IMR-90 (cell line): ENCODE data around the gene DUSP16. TPM values are rescaled to one million over a fixed set of nuclear protein-coding genes. Genes with fewer than 3 reads are reported as not detected.

Experiments used
- ATAC-seq: fragments of 200-7000 bp; cut with Tn5 transposase; 2 replicates; pipeline ENCODE4 v1.9.1; 2020; ENCODE audit warnings: low read depth, mild to moderate bottlenecking, moderate library complexity
- BruUV-seq: library from RNA; stranded (reverse); fragments of 400-500 nt; replicated peaks from 2 replicates; lab custom pipeline; 2021; lab: Mats Ljungman, UMichigan
- CTCF ChIA-PET: fragments of 300-600 bp; formaldehyde crosslinking; extraction: SDS; loops from one replicate; lab custom pipeline; 2021; ENCODE audit warnings: antibody characterized with exemption; lab: Yijun Ruan, JAX
- POLR2A ChIA-PET: fragments of 300-600 bp; sonication (Branson Sonifier 250); formaldehyde crosslinking; loops from one replicate; lab custom pipeline; 2022; ENCODE audit warnings: antibody characterized with exemption; ENCODE audit not compliant: unreplicated experiment; lab: Charles Lee
- DNase-seq: peaks from one replicate; pipeline ENCODE4 v3.0.0; 2013
- H2AFZ ChIP-seq: replicated peaks from 2 replicates; pipeline ENCODE3; 2013; ENCODE audit warnings: low read length, mild to moderate bottlenecking; ENCODE audit not compliant: poor library complexity
- H2AK5ac ChIP-seq: 2 replicates; pipeline ENCODE4 v1.6.1; 2013; ENCODE audit warnings: low read depth, low read length, inconsistent platforms
- H2AK9ac ChIP-seq: replicated peaks from 2 replicates; pipeline ENCODE3; 2013; ENCODE audit warnings: mild to moderate bottlenecking, low read depth, low read length, moderate library complexity; ENCODE audit not compliant: poor library complexity
- H2BK120ac ChIP-seq: 2 replicates; pipeline ENCODE4 v1.6.1; 2013; ENCODE audit warnings: low read depth, low read length, inconsistent platforms
- H2BK15ac ChIP-seq: 3 replicates; pipeline ENCODE4 v1.6.1; 2013; ENCODE audit warnings: low read depth, low read length, inconsistent platforms
- H2BK20ac ChIP-seq: 2 replicates; pipeline ENCODE4 v1.6.1; 2013; ENCODE audit warnings: low read depth, mild to moderate bottlenecking, inconsistent platforms, low read length, moderate library complexity
- H2BK5ac ChIP-seq: 2 replicates; pipeline ENCODE4 v1.6.1; 2013; ENCODE audit warnings: mild to moderate bottlenecking, low read depth, low read length, inconsistent platforms; ENCODE audit not compliant: poor library complexity, severe bottlenecking
- H3K14ac ChIP-seq: replicated peaks from 2 replicates; pipeline ENCODE4 v1.6.1; 2013; ENCODE audit warnings: low read depth, low read length, inconsistent platforms
- H3K18ac ChIP-seq: 2 replicates; pipeline ENCODE4 v1.6.1; 2013; ENCODE audit warnings: low read depth, low read length, control low read depth
- H3K23ac ChIP-seq: 2 replicates; pipeline ENCODE4 v1.6.1; 2013; ENCODE audit warnings: low read depth, low read length, inconsistent platforms
- H3K27ac ChIP-seq: 2 replicates; pipeline ENCODE4 v1.5.1; 2013; ENCODE audit warnings: mild to moderate bottlenecking, control low read depth, low read length; ENCODE audit not compliant: insufficient read depth
- H3K27me3 ChIP-seq: 2 replicates; pipeline ENCODE4 v1.6.1; 2013; ENCODE audit warnings: low read length; ENCODE audit not compliant: control insufficient read depth, insufficient read depth
- H3K36me3 ChIP-seq: 2 replicates; pipeline ENCODE4 v1.6.1; 2013; ENCODE audit warnings: low read length, mixed read lengths; ENCODE audit not compliant: control insufficient read depth, insufficient read depth
- H3K4ac ChIP-seq: 2 replicates; pipeline ENCODE4 v1.6.1; 2013; ENCODE audit warnings: low read depth, low read length, inconsistent platforms
- H3K4me1 ChIP-seq: 2 replicates; pipeline ENCODE4 v1.6.1; 2013; ENCODE audit warnings: low read length, mixed read lengths; ENCODE audit not compliant: control insufficient read depth, insufficient read depth
- H3K4me2 ChIP-seq: 2 replicates; pipeline ENCODE4 v1.6.1; 2013; ENCODE audit warnings: low read depth, mild to moderate bottlenecking, control low read depth, low read length, moderate library complexity
- H3K4me3 ChIP-seq: 2 replicates; pipeline ENCODE4 v1.5.1; 2013; ENCODE audit warnings: low read depth, mild to moderate bottlenecking, control low read depth, low read length, moderate library complexity; ENCODE audit not compliant: insufficient read depth
- H3K56ac ChIP-seq: 2 replicates; pipeline ENCODE4 v1.6.1; 2013; ENCODE audit warnings: low read length, inconsistent platforms; ENCODE audit not compliant: insufficient read depth; ENCODE audit errors: extremely low read depth
- H3K79me1 ChIP-seq, 2 experiments: 2 replicates each; pipeline ENCODE4 v1.6.1; 2013; ENCODE audit warnings: low read length in 2 of 2, inconsistent platforms in 1 of 2, low read depth in 1 of 2
- H3K9ac ChIP-seq: 2 replicates; pipeline ENCODE4 v1.6.1; 2013; ENCODE audit warnings: low read depth, low read length, control low read depth
- H3K9me1 ChIP-seq: 2 replicates; pipeline ENCODE4 v1.6.1; 2013; ENCODE audit warnings: low read length, inconsistent platforms; ENCODE audit not compliant: insufficient read depth
- H3K9me3 ChIP-seq: 2 replicates; pipeline ENCODE4 v1.6.1; 2013; ENCODE audit warnings: low read length; ENCODE audit not compliant: control insufficient read depth, insufficient read depth
- H4K20me1 ChIP-seq: 2 replicates; pipeline ENCODE4 v1.6.1; 2013; ENCODE audit warnings: low read length, inconsistent platforms; ENCODE audit not compliant: insufficient read depth
- H4K5ac ChIP-seq: 2 replicates; pipeline ENCODE4 v1.6.1; 2013; ENCODE audit warnings: mild to moderate bottlenecking, low read depth, low read length, control low read depth
- H4K8ac ChIP-seq, 2 experiments: 2 replicates each; pipeline ENCODE4 v1.6.1; 2013; ENCODE audit warnings: low read depth in 2 of 2, low read length in 2 of 2, control low read depth in 1 of 2, inconsistent platforms in 1 of 2
- H4K91ac ChIP-seq: 2 replicates; pipeline ENCODE4 v1.6.1; 2013; ENCODE audit warnings: low read depth, low read length, inconsistent platforms; ENCODE audit not compliant: insufficient read depth
- BHLHE40 ChIP-seq: fragments of 150-350 bp; IDR thresholded peaks from 2 replicates; pipeline ENCODE4 v1.6.1; 2016; ENCODE audit warnings: mild to moderate bottlenecking, low read depth, low read length
- FOS ChIP-seq: fragments of 150-350 bp; IDR thresholded peaks from 2 replicates; pipeline ENCODE4 v1.6.1; 2016; ENCODE audit warnings: low read depth, low read length
- MAFK ChIP-seq: IDR thresholded peaks from 2 replicates; pipeline ENCODE4 v1.6.1; 2012; ENCODE audit warnings: low read depth, low read length, improper control_type of control experiment
- NFE2L2 ChIP-seq: fragments of 150-350 bp; IDR thresholded peaks from 2 replicates; pipeline ENCODE4 v1.6.1; 2016; ENCODE audit warnings: low read depth, mild to moderate bottlenecking, low read length
- POLR2A ChIP-seq: IDR thresholded peaks from 2 replicates; pipeline ENCODE4 v1.6.1; 2012; ENCODE audit warnings: mild to moderate bottlenecking, low read depth, low read length
- RAD21 ChIP-seq: IDR thresholded peaks from 2 replicates; pipeline ENCODE4 v1.6.1; 2012; ENCODE audit warnings: low read length, improper control_type of control experiment
- RCOR1 ChIP-seq: IDR thresholded peaks from 2 replicates; pipeline ENCODE4 v1.6.1; 2012; ENCODE audit warnings: mild to moderate bottlenecking, low read length, improper control_type of control experiment; ENCODE audit not compliant: insufficient replicate concordance
- RFX5 ChIP-seq: IDR thresholded peaks from 2 replicates; pipeline ENCODE4 v1.8.0; 2012; ENCODE audit warnings: low read depth, mild to moderate bottlenecking, low read length, moderate library complexity
- SMC3 ChIP-seq: fragments of 150-350 bp; IDR thresholded peaks from 2 replicates; pipeline ENCODE4 v1.6.1; 2016; ENCODE audit warnings: low read depth, mild to moderate bottlenecking, antibody characterized with exemption, low read length, moderate library complexity
- WGBS, 2 experiments: methylation state at CpG; one replicate each; pipeline versions ENCODE4 v1.1.5 to v1.1.7; 2013; ENCODE audit warnings: missing lambda C conversion rate in 2 of 2; ENCODE audit not compliant: insufficient read length in 1 of 2; ENCODE audit errors: extremely low coverage in 2 of 2; 5-methylcytosine and 5-hydroxymethylcytosine counted together
- dilution Hi-C: fragments of 300-500 bp; cut with HindIII; formaldehyde crosslinking; loops from one replicate; pipeline ENCODE4 v1.14.3; 2018; ENCODE audit warnings: low sequenced_read_pairs; ENCODE audit not compliant: unreplicated experiment
- in situ Hi-C: fragments of 300-500 bp; cut with MboI; formaldehyde crosslinking; loops from 3 replicates; pipeline ENCODE4 v1.14.3; 2019; ENCODE audit warnings: low sequenced_read_pairs, inconsistent platforms, mixed read lengths
- intact Hi-C: fragments of 100-400 bp; cut with micrococcal nuclease; formaldehyde crosslinking; loops from 2 replicates; pipeline ENCODE4 v1.10.0; 2022
- polyA plus RNA-seq, 3 experiments: library from polyadenylated mRNA; depleted of rRNA; stranded (reverse); fragments of >200 nt; gene quantifications; 2 replicates each; pipeline ENCODE4 v1.2.3, GENCODE V29; 2012; ENCODE audit warnings: low replicate concordance in 1 of 3
- total RNA-seq: library from RNA; depleted of rRNA; stranded (reverse); fragments of >200 nt; gene quantifications from 2 replicates; pipeline ENCODE4 v1.2.3, GENCODE V29; 2012
- TF ChIP-seq, protein P1 (sequence below): conservative IDR thresholded peaks from 2 replicates; pipeline ENCODE4 v1.5.1; 2012; ENCODE audit warnings: mild to moderate bottlenecking, low read depth, low read length, improper control_type of control experiment
- TF ChIP-seq, protein P2 (sequence below): fragments of 150-350 bp; IDR thresholded peaks from 2 replicates; pipeline ENCODE4 v1.6.1; 2016; ENCODE audit warnings: low read depth, mild to moderate bottlenecking, low read length, moderate library complexity, borderline replicate concordance
- TF ChIP-seq, protein P3 (sequence below): fragments of 150-350 bp; IDR thresholded peaks from 2 replicates; pipeline ENCODE4 v1.6.1; 2017; ENCODE audit warnings: mild to moderate bottlenecking, antibody characterized with exemption, low read length, low read depth

The DUSP16 gene
- total and polyA plus RNA-seq, 2 of the 4 experiments (the other 2 are of a cell fraction), result 4.7 to 10.0 TPM

DNA sequence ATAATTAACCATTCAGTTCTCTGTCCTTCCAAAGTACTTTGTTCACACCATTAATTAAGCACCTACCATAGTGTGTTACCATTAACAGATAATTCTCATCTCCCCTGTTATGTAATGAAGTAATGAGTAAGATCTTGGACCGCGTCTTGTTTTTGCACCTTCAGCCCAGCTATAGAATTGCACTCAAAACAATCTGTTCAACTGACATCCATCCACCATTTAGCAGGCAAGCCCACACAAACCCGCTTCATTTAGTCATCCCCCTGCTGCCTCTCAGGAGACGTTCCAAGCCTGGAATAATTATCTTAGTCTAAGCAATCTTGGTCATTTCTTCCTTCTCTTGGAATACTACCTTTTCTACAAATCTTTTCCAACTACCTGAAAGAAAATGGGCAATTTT lies 74.4 kb downstream of the DUSP16 start:
- H2BK120ac ChIP-seq, result no peak overlapping the region
- no peaks in the 10 kb centered on the region for H3K27me3 ChIP-seq
- no peaks in the 10 kb centered on the region for H4K20me1 ChIP-seq
- DNase-seq (no peak), ATAC-seq (no peak)
- no peak overlapping the region for H2AK5ac ChIP-seq
- no peak overlapping the region for H3K9ac ChIP-seq
- H3K14ac ChIP-seq, result no peak overlapping the region
- H3K4ac ChIP-seq, result no peak overlapping the region
- H3K9me1 ChIP-seq, result 0 out of 2 replicates have a peak, but pooled peaks cover 2% of the 10 kb centered on the region
- ChIA-PET CTCF (no interaction called here), POLR2A (no interaction called here)
- no peak overlapping the region for H4K5ac ChIP-seq
- in situ Hi-C loops, result no loop called here
- intact Hi-C loops, result no loop called here
- TF ChIP-seq NFE2L2 (no peak), POLR2A (no peak), RFX5 (no peak), BHLHE40 (no peak), FOS (no peak), MAFK (no peak), SMC3 (no peak), RAD21 (no peak), RCOR1 (no peak)
- TF ChIP-seq, protein P1, sequence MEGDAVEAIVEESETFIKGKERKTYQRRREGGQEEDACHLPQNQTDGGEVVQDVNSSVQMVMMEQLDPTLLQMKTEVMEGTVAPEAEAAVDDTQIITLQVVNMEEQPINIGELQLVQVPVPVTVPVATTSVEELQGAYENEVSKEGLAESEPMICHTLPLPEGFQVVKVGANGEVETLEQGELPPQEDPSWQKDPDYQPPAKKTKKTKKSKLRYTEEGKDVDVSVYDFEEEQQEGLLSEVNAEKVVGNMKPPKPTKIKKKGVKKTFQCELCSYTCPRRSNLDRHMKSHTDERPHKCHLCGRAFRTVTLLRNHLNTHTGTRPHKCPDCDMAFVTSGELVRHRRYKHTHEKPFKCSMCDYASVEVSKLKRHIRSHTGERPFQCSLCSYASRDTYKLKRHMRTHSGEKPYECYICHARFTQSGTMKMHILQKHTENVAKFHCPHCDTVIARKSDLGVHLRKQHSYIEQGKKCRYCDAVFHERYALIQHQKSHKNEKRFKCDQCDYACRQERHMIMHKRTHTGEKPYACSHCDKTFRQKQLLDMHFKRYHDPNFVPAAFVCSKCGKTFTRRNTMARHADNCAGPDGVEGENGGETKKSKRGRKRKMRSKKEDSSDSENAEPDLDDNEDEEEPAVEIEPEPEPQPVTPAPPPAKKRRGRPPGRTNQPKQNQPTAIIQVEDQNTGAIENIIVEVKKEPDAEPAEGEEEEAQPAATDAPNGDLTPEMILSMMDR, result no peak
- TF ChIP-seq, protein P2, sequence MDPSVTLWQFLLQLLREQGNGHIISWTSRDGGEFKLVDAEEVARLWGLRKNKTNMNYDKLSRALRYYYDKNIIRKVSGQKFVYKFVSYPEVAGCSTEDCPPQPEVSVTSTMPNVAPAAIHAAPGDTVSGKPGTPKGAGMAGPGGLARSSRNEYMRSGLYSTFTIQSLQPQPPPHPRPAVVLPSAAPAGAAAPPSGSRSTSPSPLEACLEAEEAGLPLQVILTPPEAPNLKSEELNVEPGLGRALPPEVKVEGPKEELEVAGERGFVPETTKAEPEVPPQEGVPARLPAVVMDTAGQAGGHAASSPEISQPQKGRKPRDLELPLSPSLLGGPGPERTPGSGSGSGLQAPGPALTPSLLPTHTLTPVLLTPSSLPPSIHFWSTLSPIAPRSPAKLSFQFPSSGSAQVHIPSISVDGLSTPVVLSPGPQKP, result no peak
- TF ChIP-seq, protein P3, sequence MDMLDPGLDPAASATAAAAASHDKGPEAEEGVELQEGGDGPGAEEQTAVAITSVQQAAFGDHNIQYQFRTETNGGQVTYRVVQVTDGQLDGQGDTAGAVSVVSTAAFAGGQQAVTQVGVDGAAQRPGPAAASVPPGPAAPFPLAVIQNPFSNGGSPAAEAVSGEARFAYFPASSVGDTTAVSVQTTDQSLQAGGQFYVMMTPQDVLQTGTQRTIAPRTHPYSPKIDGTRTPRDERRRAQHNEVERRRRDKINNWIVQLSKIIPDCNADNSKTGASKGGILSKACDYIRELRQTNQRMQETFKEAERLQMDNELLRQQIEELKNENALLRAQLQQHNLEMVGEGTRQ, result no peak
- no peak overlapping the region for H3K23ac ChIP-seq
- H2AFZ ChIP-seq, result no peak overlapping the region
- H4K8ac ChIP-seq, result no peak overlapping the region
- no peak overlapping the region for H3K4me2 ChIP-seq
- H2BK15ac ChIP-seq, result no peak overlapping the region
- H3K9me3 ChIP-seq, result no peaks in the 10 kb centered on the region
- H3K18ac ChIP-seq, result no peak overlapping the region
- 79% methylated on average over 2 of the region's 4 CpGs; no CpG with 5 or more reads in 1 of the 2 experiments for WGBS, 2 experiments
- dilution Hi-C loops, result no loop called here
- H3K56ac ChIP-seq, result no peak overlapping the region
- no peak overlapping the region for H3K27ac ChIP-seq
- BruUV-seq, result no TSS peak
- no peak overlapping the region for H2BK20ac ChIP-seq
- H3K79me1 ChIP-seq, result peaks cover 6 to 19% of the 10 kb centered on the region in 2 experiments; a peak in 2 of 4 replicates
- H3K4me3 ChIP-seq, result no peak overlapping the region
- peaks cover 7% of the 10 kb centered on the region for H3K36me3 ChIP-seq
- H2AK9ac ChIP-seq, result no peak overlapping the region
- H4K91ac ChIP-seq, result no peak overlapping the region
- no peak overlapping the region for H2BK5ac ChIP-seq
- H3K4me1 ChIP-seq, result peaks cover 4% of the 10 kb centered on the region; the same call in 1 of the 2 replicates
